ENCODE data around the gene PITPNM2. TPM values are rescaled to one million over a fixed set of nuclear protein-coding genes. Genes with fewer than 3 reads are reported as not detected.

Gene PITPNM2
- total and polyA plus RNA-seq, 11 donors, result 12.0 to 28.5 (median 20.7) TPM

- intact Hi-C loops (cut with DNase I), result loop anchor here in 1 of 10 donors (10.0 kb wide), 1 partner anchor 145 kb away; no protein-coding TSS in a partner anchor
- Histone ChIP-seq H3K27me3 (no peaks in the 10 kb centered on the region), H3K4me3 (no peak overlapping the region), H3K4me1 (no peaks in the 10 kb centered on the region), H3K27ac (no peak overlapping the region), H3K9me3 (no peaks in the 10 kb centered on the region), H3K36me3 (peaks cover 0 to 80% (median 69%) of the 10 kb centered on the region in 9 donors)
- 92 to 95% (median 95%) methylated on average over 4 of the region's 4 CpGs for WGBS, 4 donors
- DNase-seq (no peak), ATAC-seq (no peak)
- TF ChIP-seq, protein P1, sequence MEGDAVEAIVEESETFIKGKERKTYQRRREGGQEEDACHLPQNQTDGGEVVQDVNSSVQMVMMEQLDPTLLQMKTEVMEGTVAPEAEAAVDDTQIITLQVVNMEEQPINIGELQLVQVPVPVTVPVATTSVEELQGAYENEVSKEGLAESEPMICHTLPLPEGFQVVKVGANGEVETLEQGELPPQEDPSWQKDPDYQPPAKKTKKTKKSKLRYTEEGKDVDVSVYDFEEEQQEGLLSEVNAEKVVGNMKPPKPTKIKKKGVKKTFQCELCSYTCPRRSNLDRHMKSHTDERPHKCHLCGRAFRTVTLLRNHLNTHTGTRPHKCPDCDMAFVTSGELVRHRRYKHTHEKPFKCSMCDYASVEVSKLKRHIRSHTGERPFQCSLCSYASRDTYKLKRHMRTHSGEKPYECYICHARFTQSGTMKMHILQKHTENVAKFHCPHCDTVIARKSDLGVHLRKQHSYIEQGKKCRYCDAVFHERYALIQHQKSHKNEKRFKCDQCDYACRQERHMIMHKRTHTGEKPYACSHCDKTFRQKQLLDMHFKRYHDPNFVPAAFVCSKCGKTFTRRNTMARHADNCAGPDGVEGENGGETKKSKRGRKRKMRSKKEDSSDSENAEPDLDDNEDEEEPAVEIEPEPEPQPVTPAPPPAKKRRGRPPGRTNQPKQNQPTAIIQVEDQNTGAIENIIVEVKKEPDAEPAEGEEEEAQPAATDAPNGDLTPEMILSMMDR (IDR thresholded peaks at IDR 0.05), result no peak
- TF ChIP-seq POLR2A (IDR thresholded peaks at IDR 0.05), result no peak
These were observed 29.3 kb upstream of the PITPNM2 start for GRCh38 chr12:123180171-123180570.

DNA sequence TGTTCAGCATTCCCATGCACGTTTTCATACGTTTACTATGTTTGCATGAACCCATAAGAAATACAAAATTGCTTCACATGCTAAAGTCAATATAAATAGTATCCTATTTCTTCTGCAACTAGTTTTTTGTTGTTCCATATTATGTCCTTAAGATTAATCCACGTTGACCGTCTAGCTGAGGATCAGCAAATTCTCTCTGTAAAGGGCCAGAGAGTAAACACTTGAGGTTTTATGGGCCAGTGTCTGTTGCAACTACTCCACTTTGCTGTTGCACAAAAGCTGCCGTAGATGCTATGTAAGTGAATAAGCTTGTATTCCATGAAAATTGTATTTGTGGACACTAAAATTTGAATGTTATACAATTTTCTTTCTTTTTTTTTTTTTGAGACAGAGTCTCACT lies 21.1 kb upstream of the PITPNM2 start:
- H3K9me3 ChIP-seq, result no peaks in the 10 kb centered on the region
- no peak overlapping the region for H3K27ac ChIP-seq
- 72 to 93% (median 82%) methylated on average over 5 of the region's 5 CpGs for WGBS, 4 donors
- no peak for TF ChIP-seq POLR2A (IDR thresholded peaks at IDR 0.05)
- TF ChIP-seq, protein P1 (IDR thresholded peaks at IDR 0.05), result no peak
- intact Hi-C loops (cut with DNase I), result no loop called here
- H3K27me3 ChIP-seq, result no peaks in the 10 kb centered on the region
- ATAC-seq (no peak), DNase-seq (no peak)
- no peak overlapping the region for H3K4me3 ChIP-seq
- H3K4me1 ChIP-seq, result no peaks in the 10 kb centered on the region
- peaks cover 0 to 61% (median 42%) of the 10 kb centered on the region in 9 donors for H3K36me3 ChIP-seq

- no peaks in the 10 kb centered on the region for H3K4me1 ChIP-seq
- H3K27ac ChIP-seq, result no peak overlapping the region
- 48 to 78% (median 50%) methylated on average over 2 of the region's 2 CpGs for WGBS, 4 donors
- intact Hi-C loops (cut with DNase I), result no loop called here
- H3K4me3 ChIP-seq, result no peak overlapping the region
- TF ChIP-seq POLR2A (IDR thresholded peaks at IDR 0.05), result no peak
- TF ChIP-seq, protein P1 (IDR thresholded peaks at IDR 0.05), result no peak
- DNase-seq (no peak), ATAC-seq (no peak)
- peaks cover 0 to 71% (median 60%) of the 10 kb centered on the region in 9 donors for H3K36me3 ChIP-seq
- H3K9me3 ChIP-seq, result no peaks in the 10 kb centered on the region
- H3K27me3 ChIP-seq, result no peaks in the 10 kb centered on the region
These were observed 16.4 kb upstream of the PITPNM2 start for GRCh38 chr12:123167329-123167728.

DNA sequence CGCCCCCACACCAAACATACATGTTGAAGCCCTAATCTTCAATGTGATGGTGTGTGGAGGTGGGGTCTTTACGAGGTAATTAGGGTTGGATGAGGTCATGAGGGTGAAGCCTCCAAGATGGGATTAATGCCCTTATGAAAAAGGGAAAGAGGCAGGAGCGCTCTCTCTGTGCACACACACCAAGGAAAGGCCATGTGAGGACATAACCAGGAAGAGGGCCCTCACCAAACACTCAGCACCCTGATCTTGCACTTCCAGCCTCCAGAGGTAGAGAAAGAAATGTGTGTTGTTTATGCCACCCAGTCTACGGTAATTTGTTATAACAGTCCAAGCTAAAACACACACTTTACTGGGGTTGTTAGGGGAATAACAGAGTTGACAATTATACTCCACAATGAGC lies 14.6 kb upstream of the PITPNM2 start:
- ATAC-seq (no peak), DNase-seq (no peak)
- peaks cover 0 to 69% (median 60%) of the 10 kb centered on the region in 9 donors for H3K36me3 ChIP-seq
- no peak overlapping the region for H3K4me3 ChIP-seq
- H3K4me1 ChIP-seq, result peaks cover 0 to 3% (median 0%) of the 10 kb centered on the region in 12 donors
- H3K9me3 ChIP-seq, result no peaks in the 10 kb centered on the region
- H3K27me3 ChIP-seq, result no peaks in the 10 kb centered on the region
- 82 to 94% (median 90%) methylated on average over 4 of the region's 4 CpGs for WGBS, 4 donors
- H3K27ac ChIP-seq, result no peak overlapping the region
- intact Hi-C loops (cut with DNase I), result no loop called here
- TF ChIP-seq, protein P1 (IDR thresholded peaks at IDR 0.05), result no peak
- TF ChIP-seq POLR2A (IDR thresholded peaks at IDR 0.05), result no peak
